ENCODE results near the gene MSX2. TPM values are rescaled to one million over a fixed set of nuclear protein-coding genes. Genes with fewer than 3 reads are reported as not detected.

Gene MSX2
- total and polyA plus RNA-seq, 9 of the 15 experiments (the other 6 are each of a cell fraction or from before 2014, with no cell fraction given), result not detected

DNA sequence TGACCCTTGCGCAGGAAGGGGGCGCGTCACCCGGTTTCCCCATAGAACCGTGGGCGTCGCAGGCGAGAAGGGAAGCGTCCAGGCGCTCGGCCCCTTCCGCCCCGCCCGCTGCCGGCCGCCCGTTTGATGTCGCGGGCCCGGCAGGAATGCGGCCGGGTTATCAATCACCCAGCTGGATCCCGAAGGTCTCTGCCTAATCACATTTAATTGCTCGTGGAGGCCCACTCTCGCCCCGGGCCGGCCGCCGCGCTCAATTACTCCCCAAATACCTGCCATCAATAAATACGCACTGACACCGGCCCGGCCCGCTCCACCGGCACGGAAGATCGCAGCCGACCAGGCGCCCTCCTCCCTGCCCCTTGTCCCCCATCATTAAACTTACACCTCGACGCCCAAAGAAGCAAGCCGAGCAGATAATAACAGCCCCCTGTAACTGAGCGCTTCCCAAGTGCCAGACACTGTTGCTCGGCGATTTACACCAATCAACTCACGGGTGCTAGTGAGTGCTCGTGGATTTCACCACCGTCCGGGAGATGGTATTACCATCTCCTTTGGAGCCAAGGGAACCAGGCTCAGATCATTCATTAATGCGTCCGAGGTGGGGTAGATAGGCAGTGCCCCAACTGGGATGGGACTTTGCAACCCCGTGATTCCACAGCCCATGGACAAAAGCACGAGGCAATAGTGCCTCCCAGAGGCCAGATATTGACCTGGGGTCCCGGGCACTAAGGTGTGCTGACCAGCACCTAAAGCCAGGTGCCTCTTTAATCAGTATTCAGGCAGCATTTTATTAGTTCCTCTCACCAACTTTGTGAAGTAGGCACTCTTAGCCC is 11.3 kb downstream of the MSX2 start (continued):
- TF ChIP-seq U2AF2 (optimal IDR thresholded peaks at IDR 0.05; ENCODE audit: low read depth, low read length), result no peak
- TF ChIP-seq, protein P1, sequence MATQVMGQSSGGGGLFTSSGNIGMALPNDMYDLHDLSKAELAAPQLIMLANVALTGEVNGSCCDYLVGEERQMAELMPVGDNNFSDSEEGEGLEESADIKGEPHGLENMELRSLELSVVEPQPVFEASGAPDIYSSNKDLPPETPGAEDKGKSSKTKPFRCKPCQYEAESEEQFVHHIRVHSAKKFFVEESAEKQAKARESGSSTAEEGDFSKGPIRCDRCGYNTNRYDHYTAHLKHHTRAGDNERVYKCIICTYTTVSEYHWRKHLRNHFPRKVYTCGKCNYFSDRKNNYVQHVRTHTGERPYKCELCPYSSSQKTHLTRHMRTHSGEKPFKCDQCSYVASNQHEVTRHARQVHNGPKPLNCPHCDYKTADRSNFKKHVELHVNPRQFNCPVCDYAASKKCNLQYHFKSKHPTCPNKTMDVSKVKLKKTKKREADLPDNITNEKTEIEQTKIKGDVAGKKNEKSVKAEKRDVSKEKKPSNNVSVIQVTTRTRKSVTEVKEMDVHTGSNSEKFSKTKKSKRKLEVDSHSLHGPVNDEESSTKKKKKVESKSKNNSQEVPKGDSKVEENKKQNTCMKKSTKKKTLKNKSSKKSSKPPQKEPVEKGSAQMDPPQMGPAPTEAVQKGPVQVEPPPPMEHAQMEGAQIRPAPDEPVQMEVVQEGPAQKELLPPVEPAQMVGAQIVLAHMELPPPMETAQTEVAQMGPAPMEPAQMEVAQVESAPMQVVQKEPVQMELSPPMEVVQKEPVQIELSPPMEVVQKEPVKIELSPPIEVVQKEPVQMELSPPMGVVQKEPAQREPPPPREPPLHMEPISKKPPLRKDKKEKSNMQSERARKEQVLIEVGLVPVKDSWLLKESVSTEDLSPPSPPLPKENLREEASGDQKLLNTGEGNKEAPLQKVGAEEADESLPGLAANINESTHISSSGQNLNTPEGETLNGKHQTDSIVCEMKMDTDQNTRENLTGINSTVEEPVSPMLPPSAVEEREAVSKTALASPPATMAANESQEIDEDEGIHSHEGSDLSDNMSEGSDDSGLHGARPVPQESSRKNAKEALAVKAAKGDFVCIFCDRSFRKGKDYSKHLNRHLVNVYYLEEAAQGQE (IDR thresholded peaks at IDR 0.05; ENCODE audit: borderline replicate concordance), result peak; percentile 58; the same call in 1 of the 2 replicates
- TF ChIP-seq, protein P1 (CRISPR knock-in tag; IDR thresholded peaks at IDR 0.05; ENCODE audit: low read depth), result no peak
- TF ChIP-seq C11orf30 (IDR thresholded peaks at IDR 0.05; ENCODE audit: low read depth), result no peak
- TF ChIP-seq ZNF717 (CRISPR knock-in tag; IDR thresholded peaks at IDR 0.05), result no peak
- TF ChIP-seq GABPB1 (CRISPR knock-in tag; IDR thresholded peaks at IDR 0.05), result no peak
- TF ChIP-seq NCOA2 (IDR thresholded peaks at IDR 0.05; ENCODE audit: partially characterized antibody in 2 of 2), result no peak
